H1 (cell line): Measurements from ENCODE around the gene VWA3B. TPM values are rescaled to one million over a fixed set of nuclear protein-coding genes. Genes with fewer than 3 reads are reported as not detected.

ENCODE experiments used
- BCL11A ChIP-seq, 2 experiments: IDR thresholded peaks; one replicate each; pipeline ENCODE4 v1.6.1; 2011; ENCODE audit warnings: low read depth in 2 of 2, low read length in 2 of 2, mild to moderate bottlenecking in 2 of 2
- BRCA1 ChIP-seq: IDR thresholded peaks from 2 replicates; pipeline ENCODE4 v1.6.1; 2012; ENCODE audit warnings: low read depth, low read length, improper control_type of control experiment
- EZH2 ChIP-seq: fragments of 200-600 bp; sonication (generic); IDR thresholded peaks from 2 replicates; pipeline ENCODE4 v1.7.1; 2012; ENCODE audit warnings: low read depth, mild to moderate bottlenecking, moderate library complexity, low read length, inconsistent platforms; ENCODE audit not compliant: severe bottlenecking
- GABPA ChIP-seq: IDR thresholded peaks from 2 replicates; pipeline ENCODE4 v1.6.1; 2011; ENCODE audit warnings: mild to moderate bottlenecking, low read length, moderate library complexity, borderline replicate concordance; ENCODE audit not compliant: insufficient read depth
- JUND ChIP-seq: IDR thresholded peaks from 2 replicates; pipeline ENCODE4 v1.6.1; 2011; ENCODE audit warnings: mild to moderate bottlenecking, improper control_type of control experiment, low read length
- KDM1A ChIP-seq: fragments of 200-600, 300-600 bp; sonication (generic); IDR thresholded peaks from 2 replicates; pipeline ENCODE4 v1.7.1; 2016; ENCODE audit warnings: mild to moderate bottlenecking, low read length, borderline replicate concordance
- TAF1 ChIP-seq: IDR thresholded peaks from 2 replicates; pipeline ENCODE4 v1.6.1; 2011; ENCODE audit warnings: mild to moderate bottlenecking, low read depth, low read length
- TAF7 ChIP-seq: optimal IDR thresholded peaks from 2 replicates; pipeline ENCODE3; 2011; ENCODE audit warnings: low read depth, mild to moderate bottlenecking, inconsistent platforms, low read length, moderate library complexity, borderline replicate concordance
- polyA plus RNA-seq, 7 experiments: library from polyadenylated mRNA; depleted of rRNA in 3 of 7; stranded (reverse) in 5 of 7; unstranded in 2 of 7; fragments of >200 nt in 5 of 7; fragments of 200-250 nt in 2 of 7; gene quantifications; 1 replicate in 5 of 7; 2 replicates in 1 of 7; 4 replicates in 1 of 7; pipeline versions ENCODE4 v1.2.1 to v1.2.3, GENCODE V29; 2011 to 2013; ENCODE audit warnings: missing spikeins in 2 of 7, mixed read lengths in 2 of 7
- total RNA-seq: library from RNA; stranded (reverse); fragmentation: NEBNext Ultra II Directional; extraction: Animal tissue kit (Norgen Biotek cat#: 25700); gene quantifications from 2 replicates; pipeline ENCODE4 v1.2.1, GENCODE V29; 2021
- TF ChIP-seq, protein P1 (sequence below): fragments of 300-600 bp; sonication (generic); IDR thresholded peaks from 2 replicates; pipeline ENCODE4 v1.7.1; 2012; ENCODE audit warnings: low read length, moderate library complexity, mild to moderate bottlenecking, inconsistent platforms; ENCODE audit not compliant: insufficient replicate concordance

The VWA3B gene
- total and polyA plus RNA-seq, 2 of the 8 experiments (the other 6 are each of a cell fraction or from before 2014, with no cell fraction given) = not detected

DNA sequence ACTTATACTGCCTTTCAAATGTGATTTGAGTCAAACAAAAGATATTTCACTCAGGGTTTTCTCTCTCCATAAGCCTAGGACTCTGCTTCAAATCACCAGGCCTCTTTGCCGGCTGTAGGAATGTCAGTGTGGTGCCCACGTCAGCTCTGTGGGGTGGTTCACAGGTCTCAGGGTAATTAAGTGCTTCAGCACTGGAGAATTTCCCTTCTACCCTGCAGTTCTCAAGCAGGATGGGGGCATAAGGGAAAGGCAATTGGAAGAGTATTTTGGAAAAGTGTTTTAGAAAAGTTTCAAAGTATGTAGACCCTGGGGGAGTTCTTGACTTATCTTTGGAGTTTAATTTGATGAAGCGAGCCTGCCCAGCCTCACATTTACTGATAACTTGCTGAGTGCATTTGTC is 268.9 kb downstream of the VWA3B start (continued):
- TF ChIP-seq, protein P1, sequence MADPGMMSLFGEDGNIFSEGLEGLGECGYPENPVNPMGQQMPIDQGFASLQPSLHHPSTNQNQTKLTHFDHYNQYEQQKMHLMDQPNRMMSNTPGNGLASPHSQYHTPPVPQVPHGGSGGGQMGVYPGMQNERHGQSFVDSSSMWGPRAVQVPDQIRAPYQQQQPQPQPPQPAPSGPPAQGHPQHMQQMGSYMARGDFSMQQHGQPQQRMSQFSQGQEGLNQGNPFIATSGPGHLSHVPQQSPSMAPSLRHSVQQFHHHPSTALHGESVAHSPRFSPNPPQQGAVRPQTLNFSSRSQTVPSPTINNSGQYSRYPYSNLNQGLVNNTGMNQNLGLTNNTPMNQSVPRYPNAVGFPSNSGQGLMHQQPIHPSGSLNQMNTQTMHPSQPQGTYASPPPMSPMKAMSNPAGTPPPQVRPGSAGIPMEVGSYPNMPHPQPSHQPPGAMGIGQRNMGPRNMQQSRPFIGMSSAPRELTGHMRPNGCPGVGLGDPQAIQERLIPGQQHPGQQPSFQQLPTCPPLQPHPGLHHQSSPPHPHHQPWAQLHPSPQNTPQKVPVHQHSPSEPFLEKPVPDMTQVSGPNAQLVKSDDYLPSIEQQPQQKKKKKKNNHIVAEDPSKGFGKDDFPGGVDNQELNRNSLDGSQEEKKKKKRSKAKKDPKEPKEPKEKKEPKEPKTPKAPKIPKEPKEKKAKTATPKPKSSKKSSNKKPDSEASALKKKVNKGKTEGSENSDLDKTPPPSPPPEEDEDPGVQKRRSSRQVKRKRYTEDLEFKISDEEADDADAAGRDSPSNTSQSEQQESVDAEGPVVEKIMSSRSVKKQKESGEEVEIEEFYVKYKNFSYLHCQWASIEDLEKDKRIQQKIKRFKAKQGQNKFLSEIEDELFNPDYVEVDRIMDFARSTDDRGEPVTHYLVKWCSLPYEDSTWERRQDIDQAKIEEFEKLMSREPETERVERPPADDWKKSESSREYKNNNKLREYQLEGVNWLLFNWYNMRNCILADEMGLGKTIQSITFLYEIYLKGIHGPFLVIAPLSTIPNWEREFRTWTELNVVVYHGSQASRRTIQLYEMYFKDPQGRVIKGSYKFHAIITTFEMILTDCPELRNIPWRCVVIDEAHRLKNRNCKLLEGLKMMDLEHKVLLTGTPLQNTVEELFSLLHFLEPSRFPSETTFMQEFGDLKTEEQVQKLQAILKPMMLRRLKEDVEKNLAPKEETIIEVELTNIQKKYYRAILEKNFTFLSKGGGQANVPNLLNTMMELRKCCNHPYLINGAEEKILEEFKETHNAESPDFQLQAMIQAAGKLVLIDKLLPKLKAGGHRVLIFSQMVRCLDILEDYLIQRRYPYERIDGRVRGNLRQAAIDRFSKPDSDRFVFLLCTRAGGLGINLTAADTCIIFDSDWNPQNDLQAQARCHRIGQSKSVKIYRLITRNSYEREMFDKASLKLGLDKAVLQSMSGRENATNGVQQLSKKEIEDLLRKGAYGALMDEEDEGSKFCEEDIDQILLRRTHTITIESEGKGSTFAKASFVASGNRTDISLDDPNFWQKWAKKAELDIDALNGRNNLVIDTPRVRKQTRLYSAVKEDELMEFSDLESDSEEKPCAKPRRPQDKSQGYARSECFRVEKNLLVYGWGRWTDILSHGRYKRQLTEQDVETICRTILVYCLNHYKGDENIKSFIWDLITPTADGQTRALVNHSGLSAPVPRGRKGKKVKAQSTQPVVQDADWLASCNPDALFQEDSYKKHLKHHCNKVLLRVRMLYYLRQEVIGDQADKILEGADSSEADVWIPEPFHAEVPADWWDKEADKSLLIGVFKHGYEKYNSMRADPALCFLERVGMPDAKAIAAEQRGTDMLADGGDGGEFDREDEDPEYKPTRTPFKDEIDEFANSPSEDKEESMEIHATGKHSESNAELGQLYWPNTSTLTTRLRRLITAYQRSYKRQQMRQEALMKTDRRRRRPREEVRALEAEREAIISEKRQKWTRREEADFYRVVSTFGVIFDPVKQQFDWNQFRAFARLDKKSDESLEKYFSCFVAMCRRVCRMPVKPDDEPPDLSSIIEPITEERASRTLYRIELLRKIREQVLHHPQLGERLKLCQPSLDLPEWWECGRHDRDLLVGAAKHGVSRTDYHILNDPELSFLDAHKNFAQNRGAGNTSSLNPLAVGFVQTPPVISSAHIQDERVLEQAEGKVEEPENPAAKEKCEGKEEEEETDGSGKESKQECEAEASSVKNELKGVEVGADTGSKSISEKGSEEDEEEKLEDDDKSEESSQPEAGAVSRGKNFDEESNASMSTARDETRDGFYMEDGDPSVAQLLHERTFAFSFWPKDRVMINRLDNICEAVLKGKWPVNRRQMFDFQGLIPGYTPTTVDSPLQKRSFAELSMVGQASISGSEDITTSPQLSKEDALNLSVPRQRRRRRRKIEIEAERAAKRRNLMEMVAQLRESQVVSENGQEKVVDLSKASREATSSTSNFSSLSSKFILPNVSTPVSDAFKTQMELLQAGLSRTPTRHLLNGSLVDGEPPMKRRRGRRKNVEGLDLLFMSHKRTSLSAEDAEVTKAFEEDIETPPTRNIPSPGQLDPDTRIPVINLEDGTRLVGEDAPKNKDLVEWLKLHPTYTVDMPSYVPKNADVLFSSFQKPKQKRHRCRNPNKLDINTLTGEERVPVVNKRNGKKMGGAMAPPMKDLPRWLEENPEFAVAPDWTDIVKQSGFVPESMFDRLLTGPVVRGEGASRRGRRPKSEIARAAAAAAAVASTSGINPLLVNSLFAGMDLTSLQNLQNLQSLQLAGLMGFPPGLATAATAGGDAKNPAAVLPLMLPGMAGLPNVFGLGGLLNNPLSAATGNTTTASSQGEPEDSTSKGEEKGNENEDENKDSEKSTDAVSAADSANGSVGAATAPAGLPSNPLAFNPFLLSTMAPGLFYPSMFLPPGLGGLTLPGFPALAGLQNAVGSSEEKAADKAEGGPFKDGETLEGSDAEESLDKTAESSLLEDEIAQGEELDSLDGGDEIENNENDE = no peak
- TF ChIP-seq BCL11A (IDR thresholded peaks at IDR 0.05; ENCODE audit: low read depth in 2 of 2, low read length in 2 of 2) (no peak), GABPA (no peak), BRCA1 (no peak), KDM1A (no peak), TAF1 (no peak), TAF7 (no peak), EZH2 (no peak), JUND (no peak)
